Astrocyte (in vitro differentiated cells and primary cell): Measurements from ENCODE around the gene OTUB1. TPM values are rescaled to one million over a fixed set of nuclear protein-coding genes. Genes with fewer than 3 reads are reported as not detected.

ENCODE experiments used
- DNase-seq: peaks from one replicate; pipeline ENCODE4 v3.0.0-alpha.2; 2010; ENCODE audit warnings: low read depth
- FAIRE-seq: peaks from 2 replicates; lab custom pipeline; 2011; peaks lifted over from hg19 to GRCh38; lab: Jason Lieb, UNC
- H2AFZ ChIP-seq: 2 replicates; pipeline ENCODE4 v1.6.0; 2012; ENCODE audit warnings: low read depth, low read length, inconsistent platforms
- H3K27ac ChIP-seq: 2 replicates; pipeline ENCODE4 v1.5.1; 2011; ENCODE audit warnings: low read depth, low read length, inconsistent platforms
- H3K27me3 ChIP-seq: 2 replicates; pipeline ENCODE4 v1.6.0; 2011; ENCODE audit warnings: low read length, inconsistent platforms; ENCODE audit not compliant: insufficient read depth
- H3K36me3 ChIP-seq: 2 replicates; pipeline ENCODE4 v1.5.1; 2011; ENCODE audit warnings: low read length, inconsistent platforms; ENCODE audit not compliant: insufficient read depth
- H3K4me1 ChIP-seq: 2 replicates; pipeline ENCODE4 v1.5.1; 2011; ENCODE audit warnings: low read length, inconsistent platforms; ENCODE audit not compliant: insufficient read depth
- H3K4me2 ChIP-seq: 2 replicates; pipeline ENCODE4 v1.6.0; 2012; ENCODE audit warnings: low read length, inconsistent platforms
- H3K4me3 ChIP-seq: 2 replicates; pipeline ENCODE4 v1.5.1; 2011; ENCODE audit warnings: low read depth, mild to moderate bottlenecking, low read length, inconsistent platforms; ENCODE audit not compliant: insufficient read depth
- H3K79me2 ChIP-seq: 2 replicates; pipeline ENCODE4 v1.6.0; 2012; ENCODE audit warnings: mild to moderate bottlenecking, low read length, inconsistent platforms; ENCODE audit not compliant: insufficient read depth
- H3K9ac ChIP-seq: 2 replicates; pipeline ENCODE4 v1.6.0; 2012; ENCODE audit warnings: mild to moderate bottlenecking, low read length, inconsistent platforms
- H3K9me3 ChIP-seq: 2 replicates; pipeline ENCODE4 v1.5.1; 2012; ENCODE audit warnings: low read depth, mild to moderate bottlenecking, low read length, inconsistent platforms; ENCODE audit not compliant: insufficient read depth
- H4K20me1 ChIP-seq: 2 replicates; pipeline ENCODE4 v1.6.0; 2012; ENCODE audit warnings: low read length, inconsistent platforms; ENCODE audit not compliant: insufficient read depth
- H3K27ac Mint-ChIP-seq: one replicate; pipeline ENCODE4 v1.8.0; 2021; ENCODE audit warnings: mild to moderate bottlenecking, mixed read lengths; ENCODE audit not compliant: unreplicated experiment
- H3K27me3 Mint-ChIP-seq: one replicate; pipeline ENCODE4 v1.8.0; 2021; ENCODE audit warnings: low read depth, mixed read lengths; ENCODE audit not compliant: unreplicated experiment
- H3K36me3 Mint-ChIP-seq: one replicate; pipeline ENCODE4 v1.8.0; 2021; ENCODE audit warnings: low read depth, mixed read lengths; ENCODE audit not compliant: unreplicated experiment
- H3K4me1 Mint-ChIP-seq: one replicate; pipeline ENCODE4 v1.8.0; 2021; ENCODE audit warnings: low read depth, mixed read lengths; ENCODE audit not compliant: unreplicated experiment
- H3K4me3 Mint-ChIP-seq: one replicate; pipeline ENCODE4 v1.8.0; 2021; ENCODE audit warnings: mild to moderate bottlenecking, moderate library complexity, mixed read lengths; ENCODE audit not compliant: unreplicated experiment
- H3K9me3 Mint-ChIP-seq: one replicate; pipeline ENCODE4 v1.8.0; 2021; ENCODE audit warnings: mild to moderate bottlenecking, mixed read lengths; ENCODE audit not compliant: unreplicated experiment
- CTCF ChIP-seq: IDR thresholded peaks from 2 replicates; pipeline ENCODE4 v1.5.1; 2011; ENCODE audit warnings: low read depth, mild to moderate bottlenecking, inconsistent platforms, low read length, moderate library complexity; ENCODE audit not compliant: insufficient read depth
- EZH2 ChIP-seq: IDR thresholded peaks from 2 replicates; pipeline ENCODE4 v1.6.1; 2012; ENCODE audit warnings: mild to moderate bottlenecking, low read length, inconsistent platforms; ENCODE audit not compliant: insufficient read depth
- total RNA-seq: library from RNA; stranded (reverse); gene quantifications from 2 replicates; pipeline ENCODE4 v1.2.1, GENCODE V29; 2021

OTUB1 gene
- total RNA-seq, 1 donor from 2014 or later: 78.5 TPM

DNA sequence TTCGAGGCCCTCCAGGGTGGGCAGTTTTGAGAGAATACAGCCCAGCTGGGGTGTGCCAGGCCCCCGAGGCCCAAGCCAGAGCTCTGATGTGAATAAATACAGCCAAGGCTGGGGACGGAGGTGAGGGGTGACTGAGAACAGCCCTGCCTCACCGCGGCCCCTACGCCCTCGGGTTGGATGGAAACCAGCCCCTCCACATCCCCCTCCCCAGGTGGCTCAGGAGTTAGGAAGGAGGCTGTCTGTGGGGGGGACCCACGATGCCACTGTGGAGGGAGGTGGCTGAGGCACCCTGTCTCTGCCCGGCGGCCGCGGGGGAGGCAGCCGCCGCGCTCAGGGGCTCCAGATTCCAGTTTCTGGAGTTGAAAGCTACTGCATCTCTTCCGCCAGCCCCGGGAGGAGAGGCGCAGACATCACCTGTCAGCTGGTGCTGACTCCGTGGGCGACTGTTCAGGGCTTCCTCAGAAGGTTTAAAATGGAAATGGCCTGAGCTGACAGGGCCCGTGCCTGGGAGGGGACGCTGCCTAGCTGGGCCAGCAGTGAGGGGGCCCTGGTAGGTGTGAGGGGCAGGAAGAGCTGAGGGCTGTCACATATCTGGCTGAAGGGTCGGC, 50.9 kb downstream of the OTUB1 start:
- H3K4me3 Mint-ChIP-seq: no peak overlapping the region
- H3K9ac ChIP-seq: no peak overlapping the region
- H2AFZ ChIP-seq: no peak overlapping the region
- H3K4me2 ChIP-seq: peak overlapping the region; percentile 83
- H3K27ac Mint-ChIP-seq: no peak overlapping the region
- H3K4me1 ChIP-seq: peaks cover 2% of the 10 kb centered on the region
- H3K27me3 Mint-ChIP-seq: peaks cover 50% of the 10 kb centered on the region
- H3K4me3 ChIP-seq: no peak overlapping the region
- H3K9me3 ChIP-seq: no peaks in the 10 kb centered on the region
- H3K79me2 ChIP-seq: no peaks in the 10 kb centered on the region
- H4K20me1 ChIP-seq: peaks cover 7% of the 10 kb centered on the region
- no peaks in the 10 kb centered on the region for H3K9me3 Mint-ChIP-seq
- no peak for TF ChIP-seq EZH2
- H3K36me3 ChIP-seq: no peaks in the 10 kb centered on the region
- no peak overlapping the region for H3K27ac ChIP-seq
- peaks cover 11% of the 10 kb centered on the region for H3K27me3 ChIP-seq
- no peaks in the 10 kb centered on the region for H3K36me3 Mint-ChIP-seq
- FAIRE-seq (no peak), DNase-seq (no peak)
- H3K4me1 Mint-ChIP-seq: peaks cover 6% of the 10 kb centered on the region

- Mint-ChIP-seq H3K27ac (no peak overlapping the region), H3K36me3 (peaks cover 2% of the 10 kb centered on the region), H3K4me3 (no peak overlapping the region), H3K9me3 (no peaks in the 10 kb centered on the region), H3K27me3 (peaks cover 53% of the 10 kb centered on the region), H3K4me1 (no peaks in the 10 kb centered on the region)
- DNase-seq (no peak), FAIRE-seq (no peak)
- H3K4me1 ChIP-seq: peaks cover 2% of the 10 kb centered on the region
- H3K27ac ChIP-seq: no peak overlapping the region
- peaks cover 11% of the 10 kb centered on the region for H3K27me3 ChIP-seq
- no peak overlapping the region for H3K4me2 ChIP-seq
- H3K4me3 ChIP-seq: no peak overlapping the region
- H4K20me1 ChIP-seq: peaks cover 9% of the 10 kb centered on the region
- no peaks in the 10 kb centered on the region for H3K9me3 ChIP-seq
- H3K9ac ChIP-seq: no peak overlapping the region
- TF ChIP-seq EZH2 (no peak), CTCF (no peak)
- H2AFZ ChIP-seq: no peak overlapping the region
- H3K79me2 ChIP-seq: no peaks in the 10 kb centered on the region
- no peaks in the 10 kb centered on the region for H3K36me3 ChIP-seq
These were observed 52.3 kb downstream of the OTUB1 start for GRCh38 chr11:64038500-64038899.

DNA sequence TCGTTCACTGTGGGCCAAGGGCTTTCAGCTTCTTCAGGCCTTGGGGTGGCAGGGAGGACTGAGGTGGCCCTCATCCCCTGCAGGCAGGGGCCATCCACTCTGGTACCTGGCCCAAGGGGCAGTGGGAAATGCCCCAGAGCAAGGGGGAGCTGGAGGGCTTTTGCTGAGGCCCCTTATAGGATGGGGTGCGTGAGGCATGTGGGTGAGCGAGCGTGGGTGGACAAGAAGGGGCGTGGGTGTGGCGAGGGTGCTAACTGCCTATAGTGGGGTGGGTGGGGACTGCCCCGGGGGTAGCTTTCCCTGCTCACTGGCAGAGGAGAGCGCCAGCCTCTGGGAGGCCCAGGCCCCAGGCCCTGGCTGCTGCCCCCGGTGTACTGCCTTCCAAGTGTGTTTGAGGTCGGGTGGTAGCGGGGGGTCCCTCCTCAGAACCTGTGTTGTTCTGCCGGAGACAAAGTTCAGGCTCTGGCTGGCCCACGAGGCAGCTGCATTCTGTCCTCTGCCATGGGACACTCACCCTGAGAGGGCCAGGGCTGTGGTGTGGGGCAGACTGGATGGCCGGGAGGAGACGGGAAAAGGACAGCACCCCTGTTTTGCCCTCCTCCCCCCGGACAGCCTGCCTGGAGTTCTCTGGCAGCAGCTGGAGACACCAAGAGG, 52.9 kb downstream of the OTUB1 start:
- Histone ChIP-seq H4K20me1 (peaks cover 11% of the 10 kb centered on the region), H3K79me2 (no peaks in the 10 kb centered on the region), H3K9ac (no peak overlapping the region), H3K27ac (no peak overlapping the region), H3K9me3 (no peaks in the 10 kb centered on the region), H3K36me3 (no peaks in the 10 kb centered on the region), H3K4me2 (no peak overlapping the region), H3K27me3 (peaks cover 11% of the 10 kb centered on the region), H3K4me3 (no peak overlapping the region), H2AFZ (no peak overlapping the region), H3K4me1 (peaks cover 2% of the 10 kb centered on the region)
- DNase-seq (no peak), FAIRE-seq (no peak)
- TF ChIP-seq EZH2: no peak
- no peak for TF ChIP-seq CTCF
- H3K4me1 Mint-ChIP-seq: no peaks in the 10 kb centered on the region
- H3K9me3 Mint-ChIP-seq: no peaks in the 10 kb centered on the region
- peaks cover 49% of the 10 kb centered on the region for H3K27me3 Mint-ChIP-seq
- H3K36me3 Mint-ChIP-seq: peaks cover 2% of the 10 kb centered on the region
- H3K27ac Mint-ChIP-seq: no peak overlapping the region
- H3K4me3 Mint-ChIP-seq: no peak overlapping the region
